HEK293 (cell line): ENCODE data around the gene BRD1.

ENCODE experiments used
- CTCF ChIP-seq: fragments of 450-650 bp; formaldehyde crosslinking; IDR thresholded peaks from 2 replicates; pipeline ENCODE4 v1.5.1; 2016; ENCODE audit warnings: missing biosample characterization, missing genetic modification characterization
- ZNF114 ChIP-seq: fragments of 450-650 bp; formaldehyde crosslinking; IDR thresholded peaks from 2 replicates; pipeline ENCODE4 v1.5.0; 2017; ENCODE audit warnings: missing biosample characterization, missing genetic modification characterization
- ZNF280C ChIP-seq: fragments of 450-650 bp; formaldehyde crosslinking; IDR thresholded peaks from 2 replicates; pipeline ENCODE4 v1.5.1; 2016; ENCODE audit warnings: missing biosample characterization, missing genetic modification characterization
- ZNF324 ChIP-seq: fragments of 450-650 bp; formaldehyde crosslinking; IDR thresholded peaks from 2 replicates; pipeline ENCODE4 v1.5.1; 2016; ENCODE audit warnings: missing biosample characterization, missing genetic modification characterization
- TF ChIP-seq, protein P1 (sequence below): fragments of 450-650 bp; formaldehyde crosslinking; IDR thresholded peaks from 2 replicates; pipeline ENCODE4 v1.5.1; 2016; ENCODE audit warnings: missing biosample characterization, missing genetic modification characterization

DNA sequence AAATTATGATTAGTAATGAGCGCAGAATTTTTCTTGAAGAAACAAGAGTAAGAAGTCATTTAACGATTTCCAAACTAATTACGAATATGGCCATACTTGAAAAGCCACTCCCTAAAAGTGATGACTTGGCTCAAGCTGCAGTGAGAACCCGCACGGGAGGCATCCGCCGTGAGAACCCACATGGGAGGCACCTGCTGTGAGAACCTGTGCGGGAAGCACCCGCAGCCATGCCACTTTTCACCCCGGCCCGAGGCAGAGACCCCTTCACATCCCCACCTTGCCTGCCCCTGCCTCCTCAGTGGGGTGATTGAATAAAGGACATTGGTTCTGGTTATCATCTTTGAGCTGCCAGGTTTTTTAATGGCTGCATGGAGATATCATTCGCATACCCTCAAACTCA is 89.7 kb downstream of the BRD1 start:
- TF ChIP-seq ZNF114 (tag by site-specific recombination) (no peak), CTCF (tag by site-specific recombination) (no peak), ZNF280C (tag by site-specific recombination) (no peak), ZNF324 (tag by site-specific recombination) (no peak)
- TF ChIP-seq, protein P1, sequence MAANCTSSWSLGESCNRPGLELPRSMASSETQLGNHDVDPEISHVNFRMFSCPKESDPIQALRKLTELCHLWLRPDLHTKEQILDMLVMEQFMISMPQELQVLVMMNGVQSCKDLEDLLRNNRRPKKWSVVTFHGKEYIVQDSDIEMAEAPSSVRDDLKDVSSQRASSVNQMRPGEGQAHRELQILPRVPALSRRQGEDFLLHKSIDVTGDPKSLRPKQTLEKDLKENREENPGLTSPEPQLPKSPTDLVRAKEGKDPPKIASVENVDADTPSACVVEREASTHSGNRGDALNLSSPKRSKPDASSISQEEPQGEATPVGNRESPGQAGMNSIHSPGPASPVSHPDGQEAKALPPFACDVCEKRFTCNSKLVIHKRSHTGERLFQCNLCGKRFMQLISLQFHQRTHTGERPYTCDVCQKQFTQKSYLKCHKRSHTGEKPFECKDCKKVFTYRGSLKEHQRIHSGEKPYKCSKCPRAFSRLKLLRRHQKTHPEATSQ, result no peak
